NT2/D1 (cell line): Measurements from ENCODE around the gene PRDM7.
"Not testable (repeated sequence)": the region's sequence is repeated elsewhere in the genome, so short reads cannot be mapped to it uniquely, and the experiment has no call there.

Experiments used
- DNase-seq: peaks from one replicate; pipeline ENCODE4 v3.0.0-alpha.2; 2011; ENCODE audit warnings: low read depth, low spot score
- H3K27me3 ChIP-seq: 2 replicates; pipeline ENCODE4 v1.6.0; 2011; ENCODE audit warnings: mild to moderate bottlenecking; ENCODE audit not compliant: insufficient read length, insufficient read depth
- H3K36me3 ChIP-seq: 2 replicates; pipeline ENCODE4 v1.6.1; 2011; ENCODE audit warnings: mild to moderate bottlenecking, low read length, mixed read lengths; ENCODE audit not compliant: insufficient read depth, insufficient read length
- H3K4me1 ChIP-seq: 2 replicates; pipeline ENCODE4 v1.5.1; 2011; ENCODE audit not compliant: insufficient read depth, insufficient read length
- H3K4me3 ChIP-seq: 2 replicates; pipeline ENCODE4 v1.5.1; 2011; ENCODE audit warnings: low read depth; ENCODE audit not compliant: insufficient read length
- H3K9ac ChIP-seq: 2 replicates; pipeline ENCODE4 v1.6.0; 2011; ENCODE audit warnings: low read depth; ENCODE audit not compliant: insufficient read length
- H3K9me3 ChIP-seq: 2 replicates; pipeline ENCODE4 v1.5.1; 2011; ENCODE audit warnings: mild to moderate bottlenecking, low read length; ENCODE audit not compliant: insufficient read depth
- SUZ12 ChIP-seq: IDR thresholded peaks from 2 replicates; pipeline ENCODE4 v1.6.1; 2011; ENCODE audit not compliant: insufficient read length, insufficient read depth; ENCODE audit errors: extremely low read depth
- YY1 ChIP-seq: IDR thresholded peaks from 2 replicates; pipeline ENCODE4 v1.6.1; 2011; ENCODE audit not compliant: insufficient read length, insufficient read depth
- ZNF274 ChIP-seq: IDR thresholded peaks from 2 replicates; pipeline ENCODE4 v1.6.1; 2011; ENCODE audit warnings: mild to moderate bottlenecking, low read depth, low read length

The PRDM7 gene

GRCh38 chr16:90097010-90097684 lies 20.0 kb upstream of the PRDM7 start:
- H3K27me3 ChIP-seq, DNase-seq, H3K9ac ChIP-seq, H3K9me3 ChIP-seq, H3K4me1 ChIP-seq, H3K36me3 ChIP-seq, H3K4me3 ChIP-seq: not testable (repeated sequence)

GRCh38 chr16:90094791-90095190 lies 17.7 kb upstream of the PRDM7 start:
- not testable (repeated sequence) for H3K9me3 ChIP-seq, H3K4me3 ChIP-seq, H3K27me3 ChIP-seq, DNase-seq, H3K36me3 ChIP-seq, H3K9ac ChIP-seq, H3K4me1 ChIP-seq

- not testable (repeated sequence) for H3K27me3 ChIP-seq, H3K36me3 ChIP-seq, H3K9me3 ChIP-seq, H3K4me1 ChIP-seq, DNase-seq, H3K9ac ChIP-seq, H3K4me3 ChIP-seq
Measured at GRCh38 chr16:90094296-90094695, 17.2 kb upstream of the PRDM7 start.

GRCh38 chr16:90093799-90094198 lies 16.7 kb upstream of the PRDM7 start:
- not testable (repeated sequence) for H3K27me3 ChIP-seq, H3K4me3 ChIP-seq, H3K9me3 ChIP-seq, H3K36me3 ChIP-seq, H3K9ac ChIP-seq, DNase-seq, H3K4me1 ChIP-seq

- DNase-seq, H3K27me3 ChIP-seq, H3K4me3 ChIP-seq, H3K36me3 ChIP-seq, H3K4me1 ChIP-seq, H3K9ac ChIP-seq, H3K9me3 ChIP-seq: not testable (repeated sequence)
Measured at GRCh38 chr16:90092781-90093180, 15.7 kb upstream of the PRDM7 start.

GRCh38 chr16:90084215-90084950 lies 7.3 kb upstream of the PRDM7 start:
- peaks cover 4% of the 10 kb centered on the region; the same call in 1 of the 2 replicates for H3K9me3 ChIP-seq
- no peaks in the 10 kb centered on the region for H3K4me1 ChIP-seq
- no peak overlapping the region for H3K9ac ChIP-seq
- no peak overlapping the region for H3K4me3 ChIP-seq
- no peak for TF ChIP-seq YY1
- no peak for TF ChIP-seq ZNF274
- TF ChIP-seq SUZ12 = no peak
- no peaks in the 10 kb centered on the region for H3K27me3 ChIP-seq
- H3K36me3 ChIP-seq = no peaks in the 10 kb centered on the region
- no peak for DNase-seq

- peaks cover 4% of the 10 kb centered on the region; the same call in 1 of the 2 replicates for H3K9me3 ChIP-seq
- TF ChIP-seq YY1 = no peak
- TF ChIP-seq ZNF274 = no peak
- no peak for TF ChIP-seq SUZ12
- H3K9ac ChIP-seq = no peak overlapping the region
- no peak for DNase-seq
- no peaks in the 10 kb centered on the region for H3K27me3 ChIP-seq
- H3K36me3 ChIP-seq = no peaks in the 10 kb centered on the region
- H3K4me1 ChIP-seq = no peaks in the 10 kb centered on the region
- H3K4me3 ChIP-seq = no peak overlapping the region
Measured at GRCh38 chr16:90083139-90083538, 6.0 kb upstream of the PRDM7 start.

GRCh38 chr16:90081606-90081970 lies 4.5 kb upstream of the PRDM7 start:
- H3K9ac ChIP-seq = peak overlapping the region; percentile 11

More at GRCh38 chr16:90081606-90081970, 4.5 kb upstream of the PRDM7 start:
- Histone ChIP-seq H3K4me1 (peaks cover 3% of the 10 kb centered on the region), H3K9me3 (peaks cover 4% of the 10 kb centered on the region; the same call in 1 of the 2 replicates), H3K36me3 (no peaks in the 10 kb centered on the region), H3K4me3 (no peak overlapping the region), H3K27me3 (peaks cover 2% of the 10 kb centered on the region)
- no peak for DNase-seq
- TF ChIP-seq SUZ12 (no peak), YY1 (no peak), ZNF274 (no peak)
